ENCODE data around the gene DCBLD1. TPM values are rescaled to one million over a fixed set of nuclear protein-coding genes. Genes with fewer than 3 reads are reported as not detected.
"Not testable (repeated sequence)": the region's sequence is repeated elsewhere in the genome, so short reads cannot be mapped to it uniquely, and the experiment has no call there.

DCBLD1 gene
- total RNA-seq, 3 donors from 2014 or later (not counting 1 experiment from before 2014, with no cell fraction given): 8.4 to 16.1 (median 13.0) TPM

GRCh38 chr6:117514655-117515054 lies 32.2 kb downstream of the DCBLD1 start:
- no CpG with 5 or more reads among the region's 1 CpG for WGBS (ENCODE audit: insufficient coverage)
- H3K27ac Mint-ChIP-seq: no peak overlapping the region
- no peak overlapping the region for H3K4me3 Mint-ChIP-seq
- Histone ChIP-seq H3K4me1 (ENCODE audit: control insufficient read depth, insufficient read depth, low read length) (no peaks in the 10 kb centered on the region), H3K4me3 (ENCODE audit: low read length) (no peak overlapping the region), H3K27me3 (ENCODE audit: control insufficient read depth, insufficient read depth, low read length) (no peaks in the 10 kb centered on the region), H3K9me3 (ENCODE audit: control insufficient read depth, insufficient read depth, low read length) (no peaks in the 10 kb centered on the region), H3K36me3 (ENCODE audit: control insufficient read depth, insufficient read depth, low read length) (no peaks in the 10 kb centered on the region), H3K27ac (ENCODE audit: low read length) (no peak overlapping the region)
- H3K36me3 Mint-ChIP-seq: no peaks in the 10 kb centered on the region
- no peaks in the 10 kb centered on the region for H3K27me3 Mint-ChIP-seq (ENCODE audit: low read depth in 2 of 2)
- intact Hi-C loops (cut with micrococcal nuclease): no loop called here
- DNase-seq (no peak), ATAC-seq (no peak)
- TF ChIP-seq CTCF (IDR thresholded peaks at IDR 0.05): no peak
- no peaks in the 10 kb centered on the region for H3K9me3 Mint-ChIP-seq
- H3K4me1 Mint-ChIP-seq: peaks cover 6 to 8% of the 10 kb centered on the region in 2 donors

- peaks cover 6 to 8% of the 10 kb centered on the region in 2 donors for H3K4me1 Mint-ChIP-seq
- H3K27ac ChIP-seq (ENCODE audit: low read length): no peak overlapping the region
- H3K4me1 ChIP-seq (ENCODE audit: control insufficient read depth, insufficient read depth, low read length): no peaks in the 10 kb centered on the region
- no peak overlapping the region for H3K4me3 Mint-ChIP-seq
- no peak overlapping the region for H3K27ac Mint-ChIP-seq
- no peaks in the 10 kb centered on the region for H3K27me3 ChIP-seq (ENCODE audit: control insufficient read depth, insufficient read depth, low read length)
- no peaks in the 10 kb centered on the region for H3K9me3 Mint-ChIP-seq
- ATAC-seq (no peak), DNase-seq (no peak)
- H3K36me3 ChIP-seq (ENCODE audit: control insufficient read depth, insufficient read depth, low read length): no peaks in the 10 kb centered on the region
- no peaks in the 10 kb centered on the region for H3K9me3 ChIP-seq (ENCODE audit: control insufficient read depth, insufficient read depth, low read length)
- H3K27me3 Mint-ChIP-seq (ENCODE audit: low read depth in 2 of 2): no peaks in the 10 kb centered on the region
- intact Hi-C loops (cut with micrococcal nuclease): no loop called here
- no peak for TF ChIP-seq CTCF (IDR thresholded peaks at IDR 0.05)
- H3K4me3 ChIP-seq (ENCODE audit: low read length): no peak overlapping the region
- H3K36me3 Mint-ChIP-seq: no peaks in the 10 kb centered on the region
Observed at GRCh38 chr6:117515326-117515725, 32.9 kb downstream of the DCBLD1 start.

GRCh38 chr6:117517995-117518394 lies 35.5 kb downstream of the DCBLD1 start:
- H3K4me1 Mint-ChIP-seq; H3K4me3 Mint-ChIP-seq; H3K36me3 ChIP-seq (ENCODE audit: control insufficient read depth, insufficient read depth, low read length); H3K9me3 ChIP-seq (ENCODE audit: control insufficient read depth, insufficient read depth, low read length); H3K36me3 Mint-ChIP-seq; DNase-seq; intact Hi-C loops (cut with micrococcal nuclease); H3K9me3 Mint-ChIP-seq; H3K27me3 ChIP-seq (ENCODE audit: control insufficient read depth, insufficient read depth, low read length); H3K27ac ChIP-seq (ENCODE audit: low read length); H3K27ac Mint-ChIP-seq; ATAC-seq; H3K27me3 Mint-ChIP-seq (ENCODE audit: low read depth in 2 of 2); H3K4me3 ChIP-seq (ENCODE audit: low read length); H3K4me1 ChIP-seq (ENCODE audit: control insufficient read depth, insufficient read depth, low read length): not testable (repeated sequence)
- 94% methylated on average over 5 of the region's 5 CpGs for WGBS (ENCODE audit: insufficient coverage)

- Histone ChIP-seq H3K4me3 (ENCODE audit: low read length) (no peak overlapping the region), H3K27me3 (ENCODE audit: control insufficient read depth, insufficient read depth, low read length) (no peaks in the 10 kb centered on the region), H3K27ac (ENCODE audit: low read length) (no peak overlapping the region), H3K4me1 (ENCODE audit: control insufficient read depth, insufficient read depth, low read length) (no peaks in the 10 kb centered on the region), H3K9me3 (ENCODE audit: control insufficient read depth, insufficient read depth, low read length) (no peaks in the 10 kb centered on the region), H3K36me3 (ENCODE audit: control insufficient read depth, insufficient read depth, low read length) (no peaks in the 10 kb centered on the region)
- no peak for ATAC-seq
- peaks cover 6 to 8% of the 10 kb centered on the region in 2 donors for H3K4me1 Mint-ChIP-seq
- no peak overlapping the region for H3K4me3 Mint-ChIP-seq
- H3K36me3 Mint-ChIP-seq: no peaks in the 10 kb centered on the region
- no peaks in the 10 kb centered on the region for H3K27me3 Mint-ChIP-seq (ENCODE audit: low read depth in 2 of 2)
- H3K27ac Mint-ChIP-seq: no peak overlapping the region
- intact Hi-C loops (cut with micrococcal nuclease): no loop called here
- no peak for DNase-seq
- H3K9me3 Mint-ChIP-seq: no peaks in the 10 kb centered on the region
- whole genome bisulfite sequencing (ENCODE audit: insufficient coverage): no CpG with 5 or more reads among the region's 6 CpGs
- no peak for TF ChIP-seq CTCF (IDR thresholded peaks at IDR 0.05)
Observed at GRCh38 chr6:117518870-117519269, 36.4 kb downstream of the DCBLD1 start.
